ENCODE results near the gene EHD3.

The EHD3 gene

DNA sequence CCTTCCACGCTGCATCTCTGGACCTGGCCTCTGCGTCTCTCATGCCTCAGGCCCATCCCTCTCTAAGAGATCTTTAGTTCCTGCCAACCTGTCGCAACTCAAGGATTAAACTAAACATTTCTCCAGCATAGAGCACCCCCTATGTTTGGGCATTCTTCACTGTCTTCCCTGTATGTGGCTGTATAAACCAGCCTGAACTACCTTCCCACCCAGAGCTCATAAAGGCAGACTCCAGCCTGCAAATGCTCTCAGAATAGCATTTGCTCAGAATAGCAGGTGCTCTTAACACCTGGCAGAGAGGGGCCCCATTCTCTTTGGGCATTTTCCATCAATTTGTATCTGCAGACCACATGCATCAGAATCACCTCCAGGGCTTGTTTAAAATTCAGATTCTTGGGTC is 83.4 kb downstream of the EHD3 start:
- TF ChIP-seq ZNF565 (CRISPR knock-in tag; conservative IDR thresholded peaks at IDR 0.05; ENCODE audit: low read depth) (no peak), OSR1 (CRISPR knock-in tag; IDR thresholded peaks at IDR 0.05) (no peak), ZC3H10 (CRISPR knock-in tag; IDR thresholded peaks at IDR 0.05) (no peak), RARB (CRISPR knock-in tag; IDR thresholded peaks at IDR 0.05) (no peak), PPARA (CRISPR knock-in tag; IDR thresholded peaks at IDR 0.05; ENCODE audit: borderline replicate concordance) (no peak), ESRRG (CRISPR knock-in tag; IDR thresholded peaks at IDR 0.05) (no peak), BACH2 (CRISPR knock-in tag; IDR thresholded peaks at IDR 0.05; ENCODE audit: borderline replicate concordance) (no peak), ISL1 (CRISPR knock-in tag; IDR thresholded peaks at IDR 0.05) (no peak), ZFP3 (CRISPR knock-in tag; IDR thresholded peaks at IDR 0.05) (no peak), ARNTL (CRISPR knock-in tag; IDR thresholded peaks at IDR 0.05; ENCODE audit: borderline replicate concordance, low read depth) (no peak), TOX (CRISPR knock-in tag; IDR thresholded peaks at IDR 0.05; ENCODE audit: borderline replicate concordance) (no peak), GLIS3 (CRISPR knock-in tag; IDR thresholded peaks at IDR 0.05) (no peak)
- TF ChIP-seq, protein P1, sequence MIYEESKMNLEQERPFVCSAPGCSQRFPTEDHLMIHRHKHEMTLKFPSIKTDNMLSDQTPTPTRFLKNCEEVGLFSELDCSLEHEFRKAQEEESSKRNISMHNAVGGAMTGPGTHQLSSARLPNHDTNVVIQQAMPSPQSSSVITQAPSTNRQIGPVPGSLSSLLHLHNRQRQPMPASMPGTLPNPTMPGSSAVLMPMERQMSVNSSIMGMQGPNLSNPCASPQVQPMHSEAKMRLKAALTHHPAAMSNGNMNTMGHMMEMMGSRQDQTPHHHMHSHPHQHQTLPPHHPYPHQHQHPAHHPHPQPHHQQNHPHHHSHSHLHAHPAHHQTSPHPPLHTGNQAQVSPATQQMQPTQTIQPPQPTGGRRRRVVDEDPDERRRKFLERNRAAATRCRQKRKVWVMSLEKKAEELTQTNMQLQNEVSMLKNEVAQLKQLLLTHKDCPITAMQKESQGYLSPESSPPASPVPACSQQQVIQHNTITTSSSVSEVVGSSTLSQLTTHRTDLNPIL (CRISPR knock-in tag; IDR thresholded peaks at IDR 0.05; ENCODE audit: low read depth), result no peak
- TF ChIP-seq, protein P2, sequence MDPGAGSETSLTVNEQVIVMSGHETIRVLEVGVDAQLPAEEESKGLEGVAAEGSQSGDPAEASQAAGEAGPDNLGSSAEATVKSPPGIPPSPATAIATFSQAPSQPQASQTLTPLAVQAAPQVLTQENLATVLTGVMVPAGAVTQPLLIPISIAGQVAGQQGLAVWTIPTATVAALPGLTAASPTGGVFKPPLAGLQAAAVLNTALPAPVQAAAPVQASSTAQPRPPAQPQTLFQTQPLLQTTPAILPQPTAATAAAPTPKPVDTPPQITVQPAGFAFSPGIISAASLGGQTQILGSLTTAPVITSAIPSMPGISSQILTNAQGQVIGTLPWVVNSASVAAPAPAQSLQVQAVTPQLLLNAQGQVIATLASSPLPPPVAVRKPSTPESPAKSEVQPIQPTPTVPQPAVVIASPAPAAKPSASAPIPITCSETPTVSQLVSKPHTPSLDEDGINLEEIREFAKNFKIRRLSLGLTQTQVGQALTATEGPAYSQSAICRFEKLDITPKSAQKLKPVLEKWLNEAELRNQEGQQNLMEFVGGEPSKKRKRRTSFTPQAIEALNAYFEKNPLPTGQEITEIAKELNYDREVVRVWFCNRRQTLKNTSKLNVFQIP (CRISPR knock-in tag; IDR thresholded peaks at IDR 0.05; ENCODE audit: borderline replicate concordance, low read depth), result no peak
- TF ChIP-seq, protein P3, sequence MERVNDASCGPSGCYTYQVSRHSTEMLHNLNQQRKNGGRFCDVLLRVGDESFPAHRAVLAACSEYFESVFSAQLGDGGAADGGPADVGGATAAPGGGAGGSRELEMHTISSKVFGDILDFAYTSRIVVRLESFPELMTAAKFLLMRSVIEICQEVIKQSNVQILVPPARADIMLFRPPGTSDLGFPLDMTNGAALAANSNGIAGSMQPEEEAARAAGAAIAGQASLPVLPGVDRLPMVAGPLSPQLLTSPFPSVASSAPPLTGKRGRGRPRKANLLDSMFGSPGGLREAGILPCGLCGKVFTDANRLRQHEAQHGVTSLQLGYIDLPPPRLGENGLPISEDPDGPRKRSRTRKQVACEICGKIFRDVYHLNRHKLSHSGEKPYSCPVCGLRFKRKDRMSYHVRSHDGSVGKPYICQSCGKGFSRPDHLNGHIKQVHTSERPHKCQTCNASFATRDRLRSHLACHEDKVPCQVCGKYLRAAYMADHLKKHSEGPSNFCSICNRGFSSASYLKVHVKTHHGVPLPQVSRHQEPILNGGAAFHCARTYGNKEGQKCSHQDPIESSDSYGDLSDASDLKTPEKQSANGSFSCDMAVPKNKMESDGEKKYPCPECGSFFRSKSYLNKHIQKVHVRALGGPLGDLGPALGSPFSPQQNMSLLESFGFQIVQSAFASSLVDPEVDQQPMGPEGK (CRISPR knock-in tag; IDR thresholded peaks at IDR 0.05; ENCODE audit: borderline replicate concordance), result no peak
- TF ChIP-seq, protein P4, sequence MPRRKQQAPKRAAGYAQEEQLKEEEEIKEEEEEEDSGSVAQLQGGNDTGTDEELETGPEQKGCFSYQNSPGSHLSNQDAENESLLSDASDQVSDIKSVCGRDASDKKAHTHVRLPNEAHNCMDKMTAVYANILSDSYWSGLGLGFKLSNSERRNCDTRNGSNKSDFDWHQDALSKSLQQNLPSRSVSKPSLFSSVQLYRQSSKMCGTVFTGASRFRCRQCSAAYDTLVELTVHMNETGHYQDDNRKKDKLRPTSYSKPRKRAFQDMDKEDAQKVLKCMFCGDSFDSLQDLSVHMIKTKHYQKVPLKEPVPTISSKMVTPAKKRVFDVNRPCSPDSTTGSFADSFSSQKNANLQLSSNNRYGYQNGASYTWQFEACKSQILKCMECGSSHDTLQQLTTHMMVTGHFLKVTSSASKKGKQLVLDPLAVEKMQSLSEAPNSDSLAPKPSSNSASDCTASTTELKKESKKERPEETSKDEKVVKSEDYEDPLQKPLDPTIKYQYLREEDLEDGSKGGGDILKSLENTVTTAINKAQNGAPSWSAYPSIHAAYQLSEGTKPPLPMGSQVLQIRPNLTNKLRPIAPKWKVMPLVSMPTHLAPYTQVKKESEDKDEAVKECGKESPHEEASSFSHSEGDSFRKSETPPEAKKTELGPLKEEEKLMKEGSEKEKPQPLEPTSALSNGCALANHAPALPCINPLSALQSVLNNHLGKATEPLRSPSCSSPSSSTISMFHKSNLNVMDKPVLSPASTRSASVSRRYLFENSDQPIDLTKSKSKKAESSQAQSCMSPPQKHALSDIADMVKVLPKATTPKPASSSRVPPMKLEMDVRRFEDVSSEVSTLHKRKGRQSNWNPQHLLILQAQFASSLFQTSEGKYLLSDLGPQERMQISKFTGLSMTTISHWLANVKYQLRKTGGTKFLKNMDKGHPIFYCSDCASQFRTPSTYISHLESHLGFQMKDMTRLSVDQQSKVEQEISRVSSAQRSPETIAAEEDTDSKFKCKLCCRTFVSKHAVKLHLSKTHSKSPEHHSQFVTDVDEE (CRISPR knock-in tag; IDR thresholded peaks at IDR 0.05), result no peak
- TF ChIP-seq, protein P5, sequence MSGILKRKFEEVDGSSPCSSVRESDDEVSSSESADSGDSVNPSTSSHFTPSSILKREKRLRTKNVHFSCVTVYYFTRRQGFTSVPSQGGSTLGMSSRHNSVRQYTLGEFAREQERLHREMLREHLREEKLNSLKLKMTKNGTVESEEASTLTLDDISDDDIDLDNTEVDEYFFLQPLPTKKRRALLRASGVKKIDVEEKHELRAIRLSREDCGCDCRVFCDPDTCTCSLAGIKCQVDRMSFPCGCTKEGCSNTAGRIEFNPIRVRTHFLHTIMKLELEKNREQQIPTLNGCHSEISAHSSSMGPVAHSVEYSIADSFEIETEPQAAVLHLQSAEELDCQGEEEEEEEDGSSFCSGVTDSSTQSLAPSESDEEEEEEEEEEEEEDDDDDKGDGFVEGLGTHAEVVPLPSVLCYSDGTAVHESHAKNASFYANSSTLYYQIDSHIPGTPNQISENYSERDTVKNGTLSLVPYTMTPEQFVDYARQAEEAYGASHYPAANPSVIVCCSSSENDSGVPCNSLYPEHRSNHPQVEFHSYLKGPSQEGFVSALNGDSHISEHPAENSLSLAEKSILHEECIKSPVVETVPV (CRISPR knock-in tag; IDR thresholded peaks at IDR 0.05), result no peak
- no peak for ATAC-seq

DNA sequence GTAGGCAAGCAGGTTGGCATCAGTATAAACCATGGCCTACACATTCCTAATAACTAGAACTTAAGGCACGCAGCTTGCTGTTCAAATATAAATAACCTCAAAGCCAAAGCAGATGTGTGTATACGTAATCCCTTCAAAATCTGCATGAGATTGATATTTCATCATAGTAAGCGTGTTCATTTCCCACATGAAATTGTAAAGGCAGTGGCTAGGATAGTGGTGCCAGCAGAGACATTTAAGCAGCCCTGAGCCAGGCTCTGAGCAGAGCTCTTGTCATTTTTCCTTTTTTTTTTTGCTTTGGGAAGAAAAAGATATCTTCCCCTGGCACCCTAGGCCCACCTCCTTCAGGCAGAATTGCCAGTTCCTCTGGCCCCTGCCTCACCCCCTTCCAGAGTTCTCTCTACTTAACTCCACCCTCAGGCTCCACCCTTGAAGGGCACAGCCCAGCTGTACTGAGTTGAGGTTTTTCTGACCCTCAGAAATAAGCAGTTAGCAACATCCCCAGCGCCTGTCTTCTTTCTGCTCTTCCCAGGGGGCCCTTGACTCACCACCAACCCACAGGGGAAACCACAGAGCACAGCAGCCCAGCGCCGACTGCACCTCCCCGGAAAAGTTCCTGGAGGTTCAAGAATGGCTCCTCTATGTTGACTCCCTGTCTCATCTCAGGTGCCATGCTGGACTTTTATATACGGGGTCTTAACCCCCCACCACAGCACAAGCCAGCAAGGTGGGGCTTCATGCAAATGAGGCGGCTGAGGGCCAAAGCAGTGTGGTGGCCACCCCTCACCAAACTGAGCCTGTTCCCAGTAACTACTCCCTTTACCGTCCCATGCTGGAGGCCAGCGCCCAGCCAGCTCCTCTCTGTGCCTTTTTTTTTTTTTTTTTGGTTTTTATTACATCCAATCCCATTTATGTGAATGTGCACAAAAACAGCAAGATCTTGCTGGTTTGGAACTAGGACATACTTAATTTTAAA is 84.7 kb downstream of the EHD3 start:
- no peak for TF ChIP-seq TOX (CRISPR knock-in tag; IDR thresholded peaks at IDR 0.05; ENCODE audit: borderline replicate concordance)
- no peak for ATAC-seq

Measured in SK-N-SH treated with all-trans-retinoic acid at 6 μM for 48 hours (cell line).